Left ventricle myocardium superior (tissue), 1 donor: Measurements from ENCODE around the gene UBL7. TPM values are rescaled to one million over a fixed set of nuclear protein-coding genes. Genes with fewer than 3 reads are reported as not detected.

Source experiments
- ATAC-seq: fragments of 200-7000 bp; cut with Tn5 transposase; one replicate; pipeline ENCODE4 v1.9.1; 2020; ENCODE audit warnings: mild to moderate bottlenecking, moderate library complexity
- DNase-seq: peaks from one replicate; pipeline ENCODE4 v3.0.0-alpha.2; 2020
- intact Hi-C: fragments of 100-400 bp; cut with micrococcal nuclease; formaldehyde crosslinking; loops from one replicate; pipeline ENCODE4 v1.11.0; 2022
- total RNA-seq: library from RNA; stranded (reverse); fragmentation: NEBNext Ultra II Directional; extraction: Animal tissue kit (Norgen Biotek cat#: 25700); gene quantifications from one replicate; pipeline ENCODE4 v1.2.1, GENCODE V29; 2021
- donor health status: DM: no; HTN: yes; CAD: no; lungs with severe emphysema.

UBL7 gene
- total RNA-seq, 1 donor from 2014 or later = 55.1 TPM

- DNase-seq = no peak
- no peak for ATAC-seq
- intact Hi-C loops = no loop called here
Measured at GRCh38 chr15:74414603-74415338, 46.2 kb downstream of the UBL7 start.

GRCh38 chr15:74414081-74414580, 46.8 kb downstream of the UBL7 start:
- no peak for DNase-seq
- ATAC-seq = no peak
- intact Hi-C loops = no loop called here

- no peak for ATAC-seq
- intact Hi-C loops = no loop called here
- no peak for DNase-seq
Measured at GRCh38 chr15:74413350-74414080, 47.4 kb downstream of the UBL7 start.

- DNase-seq = no peak
- ATAC-seq = no peak
- intact Hi-C loops = no loop called here
Measured at GRCh38 chr15:74412159-74412558, 48.8 kb downstream of the UBL7 start.

GRCh38 chr15:74411686-74412085, 49.3 kb downstream of the UBL7 start:
- ATAC-seq (no peak), DNase-seq (no peak)
- intact Hi-C loops = no loop called here

GRCh38 chr15:74410502-74410901, 50.5 kb downstream of the UBL7 start:
- DNase-seq = no peak
- ATAC-seq = no peak
- intact Hi-C loops = no loop called here

GRCh38 chr15:74409225-74409624, 51.7 kb downstream of the UBL7 start:
- DNase-seq (no peak), ATAC-seq (no peak)
- intact Hi-C loops = no loop called here

- no peak for DNase-seq
- ATAC-seq = no peak
Measured at GRCh38 chr15:74408815-74409214, 52.1 kb downstream of the UBL7 start.

GRCh38 chr15:74408385-74408784, 52.6 kb downstream of the UBL7 start:
- ATAC-seq = no peak
- no peak for DNase-seq
- intact Hi-C loops = no loop called here

More at GRCh38 chr15:74408815-74409214, 52.1 kb downstream of the UBL7 start:
- intact Hi-C loops = no loop called here

GRCh38 chr15:74406992-74407705, 53.8 kb downstream of the UBL7 start:
- intact Hi-C loops = no loop called here
- ATAC-seq = no peak
- DNase-seq = no peak

GRCh38 chr15:74406517-74406916, 54.4 kb downstream of the UBL7 start:
- intact Hi-C loops = no loop called here
- DNase-seq (no peak), ATAC-seq (no peak)

GRCh38 chr15:74405823-74406222, 55.1 kb downstream of the UBL7 start:
- DNase-seq = no peak
- intact Hi-C loops = no loop called here
- no peak for ATAC-seq

- ATAC-seq (peak; percentile 26), DNase-seq (no peak)
Measured at GRCh38 chr15:74403991-74404563, 56.9 kb downstream of the UBL7 start.

GRCh38 chr15:74403588-74403919, 57.4 kb downstream of the UBL7 start:
- ATAC-seq = no peak
- intact Hi-C loops = no loop called here
- DNase-seq = no peak

More at GRCh38 chr15:74403991-74404563, 56.9 kb downstream of the UBL7 start:
- intact Hi-C loops = no loop called here

- ATAC-seq (peak; percentile 38), DNase-seq (peak; percentile 34)
- intact Hi-C loops = no loop called here
Measured at GRCh38 chr15:74402873-74403587, 57.9 kb downstream of the UBL7 start.

- intact Hi-C loops = no loop called here
- no peak for DNase-seq
- no peak for ATAC-seq
Measured at GRCh38 chr15:74402337-74402841, 58.6 kb downstream of the UBL7 start.

- intact Hi-C loops = no loop called here
- ATAC-seq (no peak), DNase-seq (no peak)
Measured at GRCh38 chr15:74400915-74401757, 59.8 kb downstream of the UBL7 start.

- no peak for ATAC-seq
Measured at GRCh38 chr15:74400313-74400860, 60.6 kb downstream of the UBL7 start.

More at GRCh38 chr15:74400313-74400860, 60.6 kb downstream of the UBL7 start:
- no peak for DNase-seq
- intact Hi-C loops = no loop called here
